CD14-positive monocyte (primary cell): ENCODE data around the gene UBAC1. TPM values are rescaled to one million over a fixed set of nuclear protein-coding genes. Genes with fewer than 3 reads are reported as not detected.
A peak's percentile ranks its signal among the peaks of the same experiment; 100 is the strongest.

Source experiments
- DNase-seq, 3 donors: peaks; one replicate each; pipeline ENCODE4 v3.0.0-alpha.2; 2011 to 2022
- H2AFZ ChIP-seq: 2 replicates; pipeline ENCODE4 v1.6.0; 2012; ENCODE audit warnings: mild to moderate bottlenecking, low read depth, low read length, inconsistent platforms; ENCODE audit not compliant: insufficient read depth, poor library complexity, severe bottlenecking
- H3K27ac ChIP-seq, 2 donors: 1 replicate in 1 of 2; 2 replicates in 1 of 2; pipeline ENCODE4 v1.5.1; 2012 to 2013; ENCODE audit warnings: low read length in 2 of 2, control low read depth in 1 of 2, inconsistent platforms in 1 of 2, low read depth in 1 of 2, mild to moderate bottlenecking in 1 of 2
- H3K27me3 ChIP-seq, 2 donors: one replicate each; pipeline versions ENCODE4 v1.6.0 to v1.6.1; 2011 to 2013; ENCODE audit warnings: low read length in 2 of 2; ENCODE audit not compliant: control insufficient read depth in 2 of 2, insufficient read depth in 2 of 2
- H3K36me3 ChIP-seq, 2 donors: replicated peaks in 1 of 2; 1 replicate in 1 of 2; 2 replicates in 1 of 2; pipeline versions ENCODE4 v1.5.1 to v1.6.1; 2012 to 2013; ENCODE audit warnings: low read length in 2 of 2, control low read depth in 1 of 2, inconsistent platforms in 1 of 2, mild to moderate bottlenecking in 1 of 2; ENCODE audit not compliant: insufficient read depth in 2 of 2, control insufficient read depth in 1 of 2
- H3K4me1 ChIP-seq, 2 donors: 1 replicate in 1 of 2; 2 replicates in 1 of 2; pipeline versions ENCODE4 v1.5.1 to v1.6.1; 2012 to 2013; ENCODE audit warnings: low read length in 2 of 2, control low read depth in 1 of 2, inconsistent platforms in 1 of 2, mild to moderate bottlenecking in 1 of 2, moderate library complexity in 1 of 2; ENCODE audit not compliant: insufficient read depth in 2 of 2, control insufficient read depth in 1 of 2
- H3K4me2 ChIP-seq: replicated peaks from 2 replicates; pipeline ENCODE3; 2012; ENCODE audit warnings: low read length, moderate library complexity, mild to moderate bottlenecking; ENCODE audit not compliant: poor library complexity, severe bottlenecking; ENCODE audit errors: extremely low read depth
- H3K4me3 ChIP-seq, 3 experiments: fragments of 200-600 bp in 1 of 3; sonication (generic) in 1 of 3; replicated peaks in 1 of 3; 1 replicate in 2 of 3; 2 replicates in 1 of 3; pipeline ENCODE4 v1.5.1; 2011 to 2013; ENCODE audit warnings: low read length in 3 of 3, mild to moderate bottlenecking in 3 of 3, control low read depth in 2 of 3, low read depth in 2 of 3, inconsistent platforms in 1 of 3, moderate library complexity in 1 of 3
- H3K79me2 ChIP-seq: 2 replicates; pipeline ENCODE4 v1.6.0; 2012; ENCODE audit warnings: mild to moderate bottlenecking, control low read depth, inconsistent platforms, low read length, moderate library complexity; ENCODE audit not compliant: insufficient read depth
- H3K9ac ChIP-seq: 2 replicates; pipeline ENCODE4 v1.6.0; 2017; ENCODE audit warnings: low read length, mild to moderate bottlenecking; ENCODE audit not compliant: insufficient read depth, poor library complexity, severe bottlenecking
- H3K9me3 ChIP-seq, 2 donors: replicated peaks in 1 of 2; 1 replicate in 1 of 2; 2 replicates in 1 of 2; pipeline versions ENCODE4 v1.5.1 to v1.6.1; 2012 to 2013; ENCODE audit warnings: low read length in 2 of 2, control low read depth in 1 of 2; ENCODE audit not compliant: control insufficient read depth in 1 of 2, insufficient read depth in 1 of 2
- H4K20me1 ChIP-seq: 2 replicates; pipeline ENCODE4 v1.6.0; 2012; ENCODE audit warnings: mild to moderate bottlenecking, low read length, control low read depth, moderate library complexity; ENCODE audit not compliant: insufficient read depth
- H3K27ac Mint-ChIP-seq, 7 donors: one replicate each; pipeline ENCODE4 v1.8.0; 2020; ENCODE audit warnings: mild to moderate bottlenecking in 7 of 7, mixed read lengths in 7 of 7, moderate library complexity in 6 of 7, inconsistent platforms in 2 of 7
- H3K27me3 Mint-ChIP-seq, 3 donors: one replicate each; pipeline ENCODE4 v1.8.0; 2021 to 2022; ENCODE audit warnings: low read depth in 3 of 3, mild to moderate bottlenecking in 3 of 3, mixed read lengths in 3 of 3, moderate library complexity in 3 of 3, inconsistent platforms in 1 of 3
- H3K36me3 Mint-ChIP-seq, 2 donors: one replicate each; pipeline ENCODE4 v1.8.0; 2020; ENCODE audit warnings: mixed read lengths in 2 of 2, inconsistent platforms in 1 of 2, mild to moderate bottlenecking in 1 of 2
- H3K4me1 Mint-ChIP-seq: one replicate; pipeline ENCODE4 v1.8.0; 2020; ENCODE audit warnings: mild to moderate bottlenecking, mixed read lengths
- H3K4me3 Mint-ChIP-seq, 2 donors: one replicate each; pipeline ENCODE4 v1.8.0; 2020; ENCODE audit warnings: mild to moderate bottlenecking in 2 of 2, mixed read lengths in 2 of 2, moderate library complexity in 1 of 2
- H3K9me3 Mint-ChIP-seq, 7 donors: one replicate each; pipeline ENCODE4 v1.8.0; 2020 to 2022; ENCODE audit warnings: mixed read lengths in 7 of 7, mild to moderate bottlenecking in 6 of 7, moderate library complexity in 6 of 7, inconsistent platforms in 2 of 7
- CTCF ChIP-seq: fragments of 200-600 bp; IDR thresholded peaks from one replicate; pipeline ENCODE4 v1.8.0; 2022; ENCODE audit warnings: antibody characterized with exemption, mild to moderate bottlenecking
- WGBS: methylation state at CpG from one replicate; pipeline ENCODE4 v1.1.5; 2013; ENCODE audit warnings: missing lambda C conversion rate; ENCODE audit not compliant: insufficient coverage; 5-methylcytosine and 5-hydroxymethylcytosine counted together
- intact Hi-C, 2 donors: fragments of 100-400 bp; cut with micrococcal nuclease; formaldehyde crosslinking; loops; one replicate each; pipeline versions ENCODE4 v1.15.0 to v1.15.1; 2023
- polyA minus RNA-seq: library from RNA; depleted of rRNA, polyadenylated mRNA; stranded (reverse); fragments of >200 nt; gene quantifications from 2 replicates; pipeline ENCODE4 v1.2.3, GENCODE V29; 2012
- polyA plus RNA-seq, 3 donors: library from polyadenylated mRNA; depleted of rRNA in 1 of 3; unstranded in 2 of 3; stranded (reverse) in 1 of 3; fragments of 300-500 nt in 2 of 3; fragments of >200 nt in 1 of 3; fragmentation: Illumina TruSeq in 2 of 3; gene quantifications; 1 replicate in 2 of 3; 2 replicates in 1 of 3; pipeline ENCODE4 v1.2.3, GENCODE V29; 2012 to 2021
- total RNA-seq, 12 experiments: library from RNA in 1 of 12; stranded (reverse) in 1 of 12; fragments of 120-200 nt in 1 of 12; gene quantifications; one replicate each; pipeline ENCODE4 v1.2.4 and lab custom pipeline; 2013 to 2026; ENCODE audit warnings: mixed read lengths in 6 of 12, inconsistent platforms in 1 of 12

Gene UBAC1
- 61.5 TPM for total RNA-seq (2013)
- polyA plus RNA-seq (10 to 100 TPM; 35.8 to 63.1 (median 52.5) TPM), polyA minus RNA-seq (25.5 and 37.9 TPM in 2 replicates), total RNA-seq (lab: John Stamatoyannopoulos, UW) (4.0 to 35.8 (median 29.0) reads per million in 11 experiments)

- Mint-ChIP-seq H3K4me1 (peaks cover 47% of the 10 kb centered on the region), H3K36me3 (peaks cover 2 to 8% of the 10 kb centered on the region in 2 donors), H3K27me3 (peaks cover 1 to 3% (median 2%) of the 10 kb centered on the region in 3 donors), H3K4me3 (peak within 1 kb of the TSS; percentile 93 to 94), H3K27ac (peak within 1 kb of the TSS; percentile 91 to 96 (median 94)), H3K9me3 (no peaks in the 10 kb centered on the region)
- Histone ChIP-seq H3K27me3 (no peaks in the 10 kb centered on the region), H3K27ac (peak within 1 kb of the TSS; percentile 63 to 91), H2AFZ (peak within 1 kb of the TSS; percentile 79), H3K4me1 (peaks cover 45 to 51% of the 10 kb centered on the region in 2 donors), H4K20me1 (peaks cover 40% of the 10 kb centered on the region), H3K4me2 (peak within 1 kb of the TSS; percentile 97), H3K79me2 (peaks cover 46% of the 10 kb centered on the region), H3K9me3 (no peaks in the 10 kb centered on the region), H3K4me3 (peak within 1 kb of the TSS; percentile 53 to 88 (median 64)), H3K9ac (peak within 1 kb of the TSS; percentile 91), H3K36me3 (no peaks in the 10 kb centered on the region)
- under 1% methylated on average over 49 of the region's 53 CpGs for WGBS
- intact Hi-C loops: loop anchor here (5.0 to 10.0 kb wide), 3 partner anchors 54 to 96 kb away; partner anchors contain the start of gene CAMSAP1 (in 1 of the 2)
- DNase-seq: peak; percentile 94 to 96 (median 95)
- peak; percentile 23 for TF ChIP-seq CTCF
Measured at GRCh38 chr9:135961277-135961715, at the start of gene UBAC1. Gene UBAC1, minus strand, starts transcription at chr9:135961373. Its CDS starts 211 bp downstream, at chr9:135961162.

GRCh38 chr9:136010615-136011361 lies 49.6 kb upstream of the UBAC1 start:
- Histone ChIP-seq H3K9ac (no peak overlapping the region), H3K4me2 (no peak overlapping the region), H3K9me3 (no peaks in the 10 kb centered on the region), H3K27ac (peak overlapping the region in 1 of 2 donors; percentile 2), H3K4me3 (no peak overlapping the region), H3K79me2 (peaks cover 18% of the 10 kb centered on the region), H3K27me3 (no peaks in the 10 kb centered on the region), H3K36me3 (peaks cover 75 to 93% of the 10 kb centered on the region in 2 donors), H4K20me1 (peaks cover 99% of the 10 kb centered on the region), H2AFZ (no peak overlapping the region), H3K4me1 (no peaks in the 10 kb centered on the region)
- H3K27ac Mint-ChIP-seq: no peak overlapping the region
- intact Hi-C loops: no loop called here
- no peak overlapping the region for H3K4me3 Mint-ChIP-seq
- 78% methylated on average over 13 of the region's 28 CpGs for WGBS
- H3K9me3 Mint-ChIP-seq: peaks cover 0 to 2% (median 0%) of the 10 kb centered on the region in 7 donors
- TF ChIP-seq CTCF: no peak
- H3K4me1 Mint-ChIP-seq: no peaks in the 10 kb centered on the region
- no peak for DNase-seq
- H3K27me3 Mint-ChIP-seq: peaks cover 0 to 2% (median 0%) of the 10 kb centered on the region in 3 donors
- H3K36me3 Mint-ChIP-seq: peaks cover 46 to 82% of the 10 kb centered on the region in 2 donors
